ENCODE data around the gene KIF16B.

- TF ChIP-seq CTCF (IDR thresholded peaks at IDR 0.05; ENCODE audit: low read depth, low read length), result no peak
- no peak for TF ChIP-seq EZH2phosphoT487 (IDR thresholded peaks at IDR 0.05; ENCODE audit: low read depth)
Observed at GRCh38 chr20:16369441-16369840, 203.8 kb downstream of the KIF16B start.
